Adrenal gland (tissue), 12 donors: ENCODE measurements around the gene LUC7L. TPM values are rescaled to one million over a fixed set of nuclear protein-coding genes. Genes with fewer than 3 reads are reported as not detected.

Experiments
- DNase-seq, 7 donors: peaks; one replicate each; pipeline ENCODE4 v3.0.0-alpha.2; 2019 to 2020
- H3K27ac ChIP-seq, 5 donors: fragments of 200-600 bp; sonication (generic) in 4 of 5; 1 replicate in 3 of 5; 2 replicates in 2 of 5; pipeline versions ENCODE4 v1.5.1 to v1.8.0; 2016 to 2020; ENCODE audit warnings: mild to moderate bottlenecking in 1 of 5
- H3K27me3 ChIP-seq: fragments of 200-600 bp; 2 replicates; pipeline ENCODE4 v1.8.0; 2021
- H3K36me3 ChIP-seq, 2 donors: fragments of 200-600 bp; replicated peaks in 1 of 2; 1 replicate in 1 of 2; 2 replicates in 1 of 2; pipeline versions ENCODE4 v1.5.1 to v1.8.0; 2018 to 2022
- H3K4me1 ChIP-seq, 2 donors: fragments of 200-600 bp; replicated peaks in 1 of 2; 1 replicate in 1 of 2; 2 replicates in 1 of 2; pipeline versions ENCODE4 v1.5.1 to v1.8.0; 2018 to 2021
- H3K4me3 ChIP-seq, 4 donors: fragments of 200-600 bp; sonication (generic) in 3 of 4; one replicate each; pipeline ENCODE4 v1.5.1; 2016 to 2018
- H3K9me3 ChIP-seq, 3 donors: fragments of 200-600 bp; sonication (generic) in 1 of 3; replicated peaks in 1 of 3; 1 replicate in 2 of 3; 2 replicates in 1 of 3; pipeline versions ENCODE4 v1.5.1 to v1.8.0; 2016 to 2021
- POLR2A ChIP-seq, 2 donors: fragments of 450-650 bp; IDR thresholded peaks; one replicate each; pipeline ENCODE4 v1.6.1; 2017; ENCODE audit warnings: antibody characterized with exemption in 2 of 2, mild to moderate bottlenecking in 2 of 2, moderate library complexity in 1 of 2
- WGBS, 4 donors: extraction: QIAGEN DNeasy Blood & Tissue Kit in 2 of 4; methylation state at CpG; one replicate each; pipeline versions ENCODE4 v1.1.5 to v1.1.7; 2013 to 2017; 5-methylcytosine and 5-hydroxymethylcytosine counted together
- intact Hi-C, 2 donors: fragments of 100-400 bp; cut with DNase I; formaldehyde crosslinking; loops; one replicate each; pipeline versions ENCODE4 v1.14.1 to v1.15.0; 2022 to 2023
- polyA plus RNA-seq, 3 donors: library from polyadenylated mRNA; stranded (reverse); fragments of 200-250 nt in 2 of 3; fragments of 350-450 nt in 1 of 3; fragmentation: Illumina TruSeq in 1 of 3; extraction: RNeasy Lipid Tissue Mini Kit (QIAGEN cat#74804) in 1 of 3; gene quantifications; one replicate each; pipeline ENCODE4 v1.2.3, GENCODE V29; 2013 to 2014
- total RNA-seq, 9 donors: library from RNA; depleted of rRNA in 4 of 9; stranded (reverse); fragments of >200 nt in 4 of 9; fragments of 120-200 nt in 1 of 9; fragmentation: NEBNext Ultra II Directional in 1 of 9; extraction: Animal tissue kit (Norgen Biotek cat#: 25700) in 1 of 9; gene quantifications; one replicate each; pipeline versions ENCODE4 v1.1.0 to v1.2.4, GENCODE V29; 2013 to 2023
- TF ChIP-seq, protein P1 (sequence below), 6 experiments: fragments of 450-650 bp in 4 of 6; fragments of 200-600 bp in 2 of 6; sonication (generic) in 1 of 6; IDR thresholded peaks; 1 replicate in 5 of 6; 2 replicates in 1 of 6; pipeline versions ENCODE4 v1.5.1 to v1.8.0; 2016 to 2021; ENCODE audit warnings: antibody characterized with exemption in 6 of 6, mild to moderate bottlenecking in 2 of 6, moderate library complexity in 1 of 6
- donor health status: healthy with polysubstance abuse.
- donor health status: Bipolar disorder and iron deficiency.
- donor health status: DM: yes; HTN: yes; CAD: no.
- donor health status: DM: no; HTN: no; CAD: no.
- donor health status: DM: no; HTN: no; CAD: no.
- donor health status: DM: yes; HTN: yes; CAD: no.

The LUC7L gene
- total and polyA plus RNA-seq, 12 donors: 19.7 to 700 (median 79.1) TPM

DNA sequence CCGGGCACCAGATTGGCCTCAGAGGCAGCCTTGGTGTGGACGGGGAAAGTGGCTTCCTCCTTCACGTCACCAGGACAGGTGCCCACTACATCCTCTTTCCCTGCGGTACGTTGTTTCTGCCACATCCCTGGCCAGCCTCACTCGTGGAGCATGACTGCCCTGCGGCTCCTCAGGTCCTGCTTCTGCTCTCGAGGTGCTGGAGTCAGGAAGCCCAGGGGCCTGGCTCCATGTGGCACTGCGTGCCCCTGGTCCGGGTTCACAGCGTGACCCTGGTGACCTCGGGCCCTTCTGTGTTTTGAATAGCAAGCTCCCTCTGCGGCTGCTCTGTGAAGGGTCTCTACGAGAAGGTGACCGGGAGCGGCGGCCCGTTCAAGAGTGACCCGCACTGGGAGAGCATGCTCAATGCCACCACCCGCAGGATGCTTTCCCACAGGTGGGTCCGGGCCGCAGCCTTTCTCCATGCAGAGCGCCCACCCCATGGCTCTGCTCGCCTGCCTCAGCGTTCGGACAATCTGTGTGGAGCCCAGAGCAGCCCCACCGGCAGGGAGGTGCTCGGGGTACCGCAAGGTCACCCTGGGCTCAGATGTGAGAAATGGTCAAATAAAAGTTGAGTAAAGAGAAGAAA, 33.0 kb upstream of the LUC7L start:
- no peak overlapping the region for H3K27ac ChIP-seq
- H3K36me3 ChIP-seq: peaks cover 0 to 65% of the 10 kb centered on the region in 2 donors
- 87 to 93% (median 92%) methylated on average over 8 to 29 of the region's 29 CpGs for WGBS, 4 donors
- no peak overlapping the region for H3K4me3 ChIP-seq
- no peaks in the 10 kb centered on the region for H3K27me3 ChIP-seq
- intact Hi-C loops: no loop called here
- no peaks in the 10 kb centered on the region for H3K9me3 ChIP-seq
- TF ChIP-seq, protein P1, sequence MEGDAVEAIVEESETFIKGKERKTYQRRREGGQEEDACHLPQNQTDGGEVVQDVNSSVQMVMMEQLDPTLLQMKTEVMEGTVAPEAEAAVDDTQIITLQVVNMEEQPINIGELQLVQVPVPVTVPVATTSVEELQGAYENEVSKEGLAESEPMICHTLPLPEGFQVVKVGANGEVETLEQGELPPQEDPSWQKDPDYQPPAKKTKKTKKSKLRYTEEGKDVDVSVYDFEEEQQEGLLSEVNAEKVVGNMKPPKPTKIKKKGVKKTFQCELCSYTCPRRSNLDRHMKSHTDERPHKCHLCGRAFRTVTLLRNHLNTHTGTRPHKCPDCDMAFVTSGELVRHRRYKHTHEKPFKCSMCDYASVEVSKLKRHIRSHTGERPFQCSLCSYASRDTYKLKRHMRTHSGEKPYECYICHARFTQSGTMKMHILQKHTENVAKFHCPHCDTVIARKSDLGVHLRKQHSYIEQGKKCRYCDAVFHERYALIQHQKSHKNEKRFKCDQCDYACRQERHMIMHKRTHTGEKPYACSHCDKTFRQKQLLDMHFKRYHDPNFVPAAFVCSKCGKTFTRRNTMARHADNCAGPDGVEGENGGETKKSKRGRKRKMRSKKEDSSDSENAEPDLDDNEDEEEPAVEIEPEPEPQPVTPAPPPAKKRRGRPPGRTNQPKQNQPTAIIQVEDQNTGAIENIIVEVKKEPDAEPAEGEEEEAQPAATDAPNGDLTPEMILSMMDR (IDR thresholded peaks at IDR 0.05): no peak
- TF ChIP-seq POLR2A (IDR thresholded peaks at IDR 0.05): no peak
- H3K4me1 ChIP-seq: no peaks in the 10 kb centered on the region
- DNase-seq: no peak

GRCh38 chr16:261031-261691, 31.9 kb upstream of the LUC7L start:
- no peak overlapping the region for H3K27ac ChIP-seq
- H3K27me3 ChIP-seq: no peaks in the 10 kb centered on the region
- DNase-seq: no peak
- no peaks in the 10 kb centered on the region for H3K4me1 ChIP-seq
- H3K4me3 ChIP-seq: no peak overlapping the region
- intact Hi-C loops: no loop called here
- H3K9me3 ChIP-seq: no peaks in the 10 kb centered on the region
- WGBS, 4 donors: 89 to 95% (median 94%) methylated on average over 13 to 28 of the region's 28 CpGs
- H3K36me3 ChIP-seq: peaks cover 0 to 65% of the 10 kb centered on the region in 2 donors
- TF ChIP-seq, protein P1 (IDR thresholded peaks at IDR 0.05): no peak
- TF ChIP-seq POLR2A (IDR thresholded peaks at IDR 0.05): no peak

DNA sequence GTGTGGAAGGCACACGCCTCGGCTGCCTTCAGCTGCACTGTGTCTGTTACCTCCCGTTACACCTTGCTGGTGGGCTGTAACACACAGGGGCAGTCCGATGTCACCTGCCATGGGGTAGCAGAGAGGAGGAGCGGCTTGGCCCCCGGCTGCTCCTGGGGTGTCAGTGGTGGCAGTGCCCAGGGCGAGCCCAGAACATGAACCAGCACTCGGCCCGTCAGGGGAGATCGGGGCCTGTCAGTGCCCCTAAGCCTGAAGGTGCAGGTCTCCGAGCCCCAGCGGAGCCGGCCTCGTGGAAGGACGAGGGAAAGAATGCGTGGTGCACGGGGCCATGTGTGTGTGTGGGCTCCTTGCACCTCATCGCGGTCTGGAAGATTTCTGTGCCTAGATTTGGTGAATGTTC, 31.1 kb upstream of the LUC7L start:
- TF ChIP-seq POLR2A (IDR thresholded peaks at IDR 0.05): no peak
- TF ChIP-seq, protein P1 (IDR thresholded peaks at IDR 0.05): no peak
- DNase-seq: no peak
- Histone ChIP-seq H3K27me3 (no peaks in the 10 kb centered on the region), H3K9me3 (no peaks in the 10 kb centered on the region), H3K4me3 (no peak overlapping the region), H3K27ac (no peak overlapping the region), H3K36me3 (peaks cover 0 to 72% of the 10 kb centered on the region in 2 donors), H3K4me1 (no peaks in the 10 kb centered on the region)
- intact Hi-C loops: no loop called here
- 93 to 96% (median 95%) methylated on average over 18 to 19 of the region's 19 CpGs for WGBS, 4 donors

DNA sequence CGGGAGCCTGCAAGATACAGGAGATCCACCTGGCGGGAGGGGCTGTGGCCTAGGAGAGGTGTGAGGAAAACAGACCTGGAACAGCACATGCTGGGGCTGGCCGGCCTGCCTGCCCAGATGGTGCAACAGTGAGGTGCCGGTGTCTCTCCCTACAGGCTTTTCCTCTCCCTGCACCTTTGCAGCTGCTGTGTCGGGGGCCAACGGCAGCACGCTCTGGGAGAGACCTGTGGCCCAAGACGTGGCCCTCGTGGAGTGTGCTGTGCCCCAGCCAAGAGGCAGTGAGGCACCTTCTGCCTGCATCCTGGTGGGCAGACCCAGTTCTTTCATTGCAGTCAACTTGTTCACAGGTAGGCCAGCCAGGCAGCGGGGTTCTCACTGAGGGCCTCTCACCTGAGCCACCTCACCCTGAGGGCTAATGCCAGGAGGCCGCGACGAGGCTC, 30.6 kb upstream of the LUC7L start:
- Histone ChIP-seq H3K27ac (no peak overlapping the region), H3K27me3 (no peaks in the 10 kb centered on the region), H3K4me1 (no peaks in the 10 kb centered on the region), H3K36me3 (peaks cover 0 to 70% of the 10 kb centered on the region in 2 donors), H3K4me3 (no peak overlapping the region), H3K9me3 (no peaks in the 10 kb centered on the region)
- TF ChIP-seq POLR2A (IDR thresholded peaks at IDR 0.05): no peak
- TF ChIP-seq, protein P1 (IDR thresholded peaks at IDR 0.05): no peak
- intact Hi-C loops: no loop called here
- 87 to 96% (median 94%) methylated on average over 8 to 13 of the region's 13 CpGs for WGBS, 4 donors
- no peak for DNase-seq
